Stimulated activated CD4-positive, alpha-beta T cell treated with anti-CD3 and anti-CD28 coated beads, TNF-alpha, amount 100 ng/mL, for 48 hours (primary cell): ENCODE results near the gene LMAN1L.

ENCODE experiments used
- DNase-seq, 3 donors: peaks; one replicate each; pipeline ENCODE4 v3.0.0-alpha.2; 2020; ENCODE audit warnings: low read depth in 3 of 3

LMAN1L gene

GRCh38 chr15:74794248-74794969, 18.2 kb upstream of the LMAN1L start:
- no peak for DNase-seq

GRCh38 chr15:74794970-74795349, 17.7 kb upstream of the LMAN1L start:
- no peak for DNase-seq

- DNase-seq, result no peak
These were observed 16.5 kb upstream of the LMAN1L start for GRCh38 chr15:74795966-74796625.

- no peak for DNase-seq
These were observed 14.0 kb upstream of the LMAN1L start for GRCh38 chr15:74798388-74799254.

GRCh38 chr15:74799255-74799855, 13.3 kb upstream of the LMAN1L start:
- no peak for DNase-seq

- peak; percentile 74 to 81 (median 78) for DNase-seq
These were observed 12.6 kb upstream of the LMAN1L start for GRCh38 chr15:74799856-74800558.

GRCh38 chr15:74800559-74801094, 12.0 kb upstream of the LMAN1L start:
- DNase-seq, result no peak

GRCh38 chr15:74801311-74801997, 11.2 kb upstream of the LMAN1L start:
- no peak for DNase-seq

- no peak for DNase-seq
These were observed 10.3 kb upstream of the LMAN1L start for GRCh38 chr15:74802290-74802689.

GRCh38 chr15:74802862-74803447, 9.7 kb upstream of the LMAN1L start:
- no peak for DNase-seq

GRCh38 chr15:74804935-74805334, 7.7 kb upstream of the LMAN1L start:
- no peak for DNase-seq

GRCh38 chr15:74807282-74807681, 5.4 kb upstream of the LMAN1L start:
- no peak for DNase-seq

- no peak for DNase-seq
These were observed 4.4 kb upstream of the LMAN1L start for GRCh38 chr15:74808078-74808839.

- no peak for DNase-seq
These were observed 3.8 kb upstream of the LMAN1L start for GRCh38 chr15:74808840-74809229.

- DNase-seq, result no peak
These were observed 3.4 kb upstream of the LMAN1L start for GRCh38 chr15:74809242-74809641.

- no peak for DNase-seq
These were observed 2.7 kb upstream of the LMAN1L start for GRCh38 chr15:74809956-74810355.

- DNase-seq, result no peak
These were observed 2.7 kb downstream of the LMAN1L start for GRCh38 chr15:74815121-74815934.

GRCh38 chr15:74815961-74816360, 3.3 kb downstream of the LMAN1L start:
- DNase-seq, result no peak
